GM21526 (cell line): Measurements from ENCODE around the gene BMPR1A.
"Not testable (repeated sequence)": the region's sequence is repeated elsewhere in the genome, so short reads cannot be mapped to it uniquely, and the experiment has no call there.

ENCODE experiments used
- ATAC-seq: cut with Tn5 transposase; IDR thresholded peaks from one replicate; pipeline ENCODE4 v1.9.1; 2021; ENCODE audit warnings: moderate library complexity; ENCODE audit not compliant: unreplicated experiment, low FRiP score

BMPR1A gene

DNA sequence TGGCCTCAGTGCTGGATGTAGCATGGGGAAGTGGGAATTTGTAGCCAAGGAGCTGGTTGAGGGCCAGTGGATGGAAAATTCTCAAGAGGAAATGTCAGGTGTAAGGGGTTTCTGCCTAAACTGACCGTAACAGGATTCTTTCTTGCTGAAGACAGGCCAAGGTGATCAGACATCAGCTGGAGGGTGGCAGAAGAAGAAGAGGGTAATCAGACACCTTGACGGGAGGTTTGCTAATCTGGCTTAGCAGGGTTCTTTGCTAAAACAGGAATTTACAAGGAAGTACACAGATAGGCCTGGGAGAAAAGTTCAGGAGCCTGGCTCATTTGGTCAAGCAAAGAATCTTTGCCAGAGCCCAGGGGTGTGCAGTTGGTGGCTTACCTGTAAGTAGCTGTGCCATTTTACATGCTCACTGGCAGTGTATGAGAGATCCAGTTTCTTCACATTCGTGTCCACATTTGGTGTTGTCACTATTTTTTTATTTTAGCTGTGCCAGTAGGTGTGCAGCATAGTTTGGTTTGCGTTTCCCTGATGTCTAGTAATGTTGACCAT is 73.7 kb downstream of the BMPR1A start:
- no peak for ATAC-seq

DNA sequence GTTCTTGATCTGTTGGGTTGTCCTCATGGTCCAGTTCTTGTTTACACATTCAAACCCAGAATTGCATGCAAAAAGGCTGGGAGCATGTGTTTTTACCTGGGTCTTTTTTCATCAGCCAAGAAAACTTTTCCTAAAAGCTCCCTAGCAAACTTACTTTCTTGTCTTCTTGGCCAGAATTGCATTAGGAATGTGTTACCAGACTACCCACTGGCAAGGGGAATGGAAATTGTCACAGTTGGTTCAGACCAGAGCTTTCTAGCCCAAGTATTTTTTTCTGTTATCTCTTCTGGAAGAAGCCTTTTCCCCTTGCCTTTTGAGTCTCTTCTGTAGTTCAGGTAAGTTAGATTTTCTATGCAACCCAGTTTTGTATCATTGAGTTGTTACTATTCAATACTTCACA is 77.5 kb downstream of the BMPR1A start:
- ATAC-seq: no peak

DNA sequence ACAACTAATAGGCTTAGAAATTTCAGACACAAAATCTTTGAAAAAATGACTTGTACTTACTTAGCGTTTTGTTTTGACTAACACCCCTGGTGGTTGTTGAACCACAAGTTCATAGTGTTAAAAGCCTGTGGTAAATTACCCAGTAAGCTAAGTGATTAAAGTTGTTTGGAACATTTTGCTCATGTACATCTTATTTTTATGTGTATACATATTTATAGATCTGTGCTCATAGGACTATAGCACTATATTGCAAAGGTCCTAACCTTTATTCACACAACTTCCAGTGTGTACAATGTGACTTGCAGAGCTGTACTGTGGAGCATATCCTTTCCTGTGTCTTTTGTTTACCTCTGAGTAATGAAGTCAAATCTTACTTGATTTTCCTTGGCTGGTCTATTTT is 79.6 kb downstream of the BMPR1A start:
- no peak for ATAC-seq

DNA sequence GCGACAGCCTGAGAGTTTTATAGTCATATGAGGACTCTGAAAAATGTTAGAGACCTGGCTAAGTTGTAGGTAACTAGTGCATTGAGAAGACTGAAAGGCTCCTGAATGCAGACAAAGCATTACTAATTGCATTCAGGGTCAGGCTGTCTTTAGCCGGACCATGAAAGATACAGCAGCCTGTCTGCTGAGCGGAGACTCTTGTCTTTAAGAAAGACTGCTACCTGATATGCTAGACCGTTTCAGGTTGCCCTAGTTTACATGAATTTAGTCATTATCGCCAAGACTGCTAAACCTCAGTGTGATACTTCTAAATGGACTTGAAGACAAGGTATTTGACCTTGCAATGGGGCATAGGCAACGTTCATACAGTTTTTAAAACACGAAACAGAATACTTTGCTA is 81.2 kb downstream of the BMPR1A start:
- no peak for ATAC-seq

DNA sequence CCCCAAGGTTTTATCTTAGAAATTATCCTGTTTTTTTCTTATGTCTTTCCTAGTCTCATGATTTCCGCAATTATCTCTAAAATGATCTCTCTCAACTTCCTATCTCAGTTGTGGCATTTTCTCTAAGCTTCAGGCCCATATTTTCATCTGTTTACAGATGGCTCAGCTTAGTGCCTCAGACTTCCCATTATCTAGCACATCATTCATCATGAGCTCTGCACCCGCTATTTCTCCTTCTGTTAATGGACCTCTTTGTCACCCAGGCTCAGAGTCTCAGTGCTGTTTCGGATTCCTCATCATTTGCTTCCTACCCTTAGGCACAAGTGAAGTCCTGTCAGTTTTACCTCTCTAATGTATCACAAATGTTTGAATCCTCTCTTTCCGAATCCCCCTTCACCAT is 84.1 kb downstream of the BMPR1A start:
- ATAC-seq: no peak

DNA sequence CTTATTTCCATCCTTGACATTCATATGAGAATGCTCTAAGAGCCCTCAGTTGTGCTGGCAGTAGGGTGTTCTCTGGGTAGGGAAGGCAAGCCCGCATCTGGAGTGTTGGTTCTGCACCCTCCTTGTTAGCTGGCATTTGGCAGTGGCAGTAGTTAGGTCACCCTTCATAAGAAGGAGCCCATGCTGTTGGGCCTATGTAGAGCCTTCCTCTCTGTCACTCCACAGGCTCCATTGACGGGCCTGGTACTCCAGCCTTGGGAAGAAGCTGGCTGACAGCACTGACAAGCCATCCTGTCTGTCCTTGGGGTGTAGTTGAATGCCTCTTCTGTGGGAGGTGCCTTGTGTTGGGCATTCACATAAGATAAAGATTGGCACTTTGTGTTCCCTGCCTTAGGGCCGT is 89.7 kb downstream of the BMPR1A start:
- no peak for ATAC-seq

DNA sequence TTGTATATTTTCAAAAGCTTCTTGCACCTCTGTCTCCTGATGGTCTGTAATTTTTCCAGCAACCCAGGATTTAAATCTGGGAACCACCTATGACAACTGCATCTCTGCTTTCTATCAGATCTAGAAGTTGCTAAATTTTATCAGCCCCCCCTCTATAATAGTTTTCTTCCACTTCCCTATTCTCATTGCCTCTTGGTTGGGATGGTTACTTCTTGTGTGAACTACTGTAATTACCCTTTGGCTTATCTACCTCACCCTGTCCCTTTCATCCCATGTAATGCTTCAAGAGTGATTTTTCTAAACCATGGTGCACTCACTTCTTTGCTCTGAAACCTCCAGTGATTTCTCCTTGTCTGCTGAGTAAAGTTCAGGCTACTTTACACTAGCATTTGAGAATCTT is 92.3 kb downstream of the BMPR1A start:
- no peak for ATAC-seq

DNA sequence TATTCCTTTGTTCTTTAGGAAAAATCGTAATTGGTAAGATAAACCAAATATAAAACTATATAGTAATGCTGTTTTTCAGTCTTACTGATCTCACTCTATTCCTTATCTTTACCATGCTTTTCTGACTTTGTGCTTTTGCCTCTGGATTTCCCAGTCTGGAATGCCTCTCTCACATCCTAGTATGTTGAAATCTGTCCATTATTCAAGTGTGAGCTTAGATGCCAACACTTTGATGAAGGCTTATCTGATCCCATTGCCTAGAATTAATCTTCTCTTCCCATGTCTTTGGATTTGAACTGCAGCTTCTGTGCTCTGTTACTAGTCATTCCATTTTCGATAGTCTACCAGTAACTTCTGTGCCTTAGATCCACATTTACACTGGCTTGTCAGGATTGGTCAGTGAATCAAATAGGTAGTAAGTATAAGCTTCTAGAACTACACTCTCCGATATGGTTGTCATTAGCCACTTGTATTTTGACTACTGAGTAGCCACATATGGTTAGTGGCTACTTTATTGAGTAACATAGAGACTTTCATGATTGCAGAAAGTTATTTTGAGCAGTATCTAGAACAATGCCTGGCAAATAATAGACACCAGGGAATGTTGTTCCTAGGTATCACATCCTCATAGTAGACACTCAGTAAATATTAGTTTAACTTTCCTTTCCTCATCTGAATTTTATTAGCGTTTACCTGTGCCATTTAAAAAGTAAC is 92.9 kb downstream of the BMPR1A start:
- no peak for ATAC-seq

DNA sequence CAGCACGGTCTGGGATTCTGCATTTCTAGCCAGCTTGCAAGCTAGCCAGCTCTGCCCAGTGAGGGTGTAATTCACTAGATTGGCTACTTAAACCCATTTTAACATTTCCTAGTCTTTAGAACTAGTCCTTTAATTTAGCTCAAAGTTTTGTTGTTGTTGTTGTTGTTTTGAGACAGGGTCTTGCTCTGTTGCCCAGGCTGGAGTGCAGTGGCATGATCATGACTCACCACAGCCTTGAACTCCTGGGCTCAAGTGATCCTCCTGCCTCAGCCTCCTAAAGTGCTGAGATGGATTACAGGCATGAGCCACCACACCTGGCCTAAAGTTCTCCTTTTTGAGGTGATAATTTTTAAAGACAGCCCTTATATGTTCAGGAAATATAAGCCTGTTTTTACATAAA is 94.1 kb downstream of the BMPR1A start:
- ATAC-seq: no peak

DNA sequence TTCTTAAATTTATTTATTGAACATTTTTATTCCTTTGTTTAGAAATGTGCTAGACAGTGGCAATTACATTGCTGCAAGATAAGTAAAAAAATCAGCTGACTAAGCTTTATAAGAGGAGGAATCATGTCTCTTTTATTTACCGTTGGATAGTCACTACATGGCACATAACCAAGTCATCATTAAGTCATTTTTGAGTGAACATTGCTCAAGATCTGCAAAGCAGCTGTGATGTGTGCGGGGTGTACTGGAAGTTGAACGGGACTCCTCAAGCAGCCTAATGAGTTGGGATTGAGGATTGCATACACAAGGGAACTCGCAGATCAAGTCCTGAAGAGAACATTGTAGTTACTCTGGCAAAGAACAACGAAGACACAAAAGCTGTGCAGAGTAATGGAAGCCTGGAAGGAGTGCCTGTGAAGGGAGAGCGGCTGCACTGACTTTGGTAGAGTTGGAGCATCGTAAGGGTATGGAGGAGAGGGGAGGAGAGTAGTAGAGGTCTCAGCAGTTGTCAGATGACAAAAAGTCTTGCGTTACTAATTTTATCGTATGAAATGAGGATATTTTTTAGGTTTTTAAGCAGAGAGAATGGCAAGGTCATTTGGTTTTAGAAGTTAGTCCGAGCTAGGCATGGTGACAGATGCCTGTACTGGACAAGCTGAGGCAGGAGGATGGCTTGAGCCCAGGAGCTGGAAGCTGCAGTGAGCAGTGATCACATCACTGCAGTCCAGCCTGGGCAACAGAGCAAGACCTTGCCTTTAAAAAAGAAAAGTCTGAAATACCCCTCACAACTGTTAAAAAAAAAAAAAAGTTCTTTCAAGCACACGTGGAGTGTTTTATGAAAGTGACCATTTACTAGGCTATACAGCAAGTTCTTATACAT is 95.1 kb downstream of the BMPR1A start:
- no peak for ATAC-seq

DNA sequence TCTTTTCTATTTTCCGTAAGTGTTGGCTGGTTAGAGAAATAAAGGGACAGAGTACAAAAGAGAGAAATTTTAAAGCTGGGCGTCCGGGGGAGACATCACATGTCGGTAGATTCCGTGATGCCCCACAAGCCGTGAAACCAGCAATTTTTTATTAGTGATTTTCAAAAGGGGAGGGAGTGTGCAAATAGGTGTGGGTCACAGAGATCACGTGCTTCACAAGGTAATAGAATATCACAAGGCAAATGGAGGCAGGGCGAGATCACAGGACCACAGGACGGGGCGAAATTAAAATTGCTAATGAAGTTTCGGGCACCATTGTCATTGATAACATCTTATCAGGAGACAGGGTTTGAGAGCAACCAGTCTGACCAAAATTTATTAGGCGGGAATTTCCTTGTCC is 97.2 kb downstream of the BMPR1A start:
- ATAC-seq: not testable (repeated sequence)

DNA sequence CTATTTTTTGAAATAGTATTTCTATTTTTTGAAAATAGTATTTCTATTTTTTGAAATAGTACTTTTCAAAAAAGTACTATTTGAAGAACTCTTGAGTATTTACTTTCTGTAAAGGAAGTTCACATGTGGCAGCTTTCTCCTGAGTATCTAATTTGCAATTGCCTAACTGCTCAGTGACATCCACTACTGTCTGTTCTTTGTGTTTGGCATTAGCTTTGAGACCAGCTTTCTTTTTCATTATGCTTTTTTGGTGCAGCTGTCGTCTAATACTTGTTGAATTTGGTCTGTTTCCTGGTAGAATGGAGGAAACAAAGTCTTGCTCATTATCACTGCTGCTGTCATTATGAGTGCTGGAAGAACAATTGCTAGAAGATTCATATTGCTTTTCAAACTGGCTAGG is 99.1 kb downstream of the BMPR1A start:
- no peak for ATAC-seq

DNA sequence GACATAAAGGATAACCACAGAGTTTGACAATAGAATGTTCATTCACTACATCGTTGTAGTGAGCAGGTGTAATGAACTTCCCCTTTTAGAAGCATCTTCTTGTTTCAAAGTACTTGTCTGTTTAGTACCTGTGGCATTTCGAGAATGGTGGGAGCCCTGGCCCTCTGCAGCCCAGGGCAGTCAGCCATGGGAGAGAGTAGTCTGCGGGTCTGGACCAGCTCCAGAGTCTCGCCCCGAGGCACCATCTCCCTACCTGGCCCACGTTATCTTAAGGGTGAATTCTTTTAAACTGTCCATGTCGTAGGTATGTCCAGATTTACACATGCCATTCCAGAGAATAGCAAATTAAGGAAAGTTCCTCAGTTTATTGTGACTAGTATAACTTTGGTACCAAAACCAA is 99.7 kb downstream of the BMPR1A start:
- ATAC-seq: no peak

DNA sequence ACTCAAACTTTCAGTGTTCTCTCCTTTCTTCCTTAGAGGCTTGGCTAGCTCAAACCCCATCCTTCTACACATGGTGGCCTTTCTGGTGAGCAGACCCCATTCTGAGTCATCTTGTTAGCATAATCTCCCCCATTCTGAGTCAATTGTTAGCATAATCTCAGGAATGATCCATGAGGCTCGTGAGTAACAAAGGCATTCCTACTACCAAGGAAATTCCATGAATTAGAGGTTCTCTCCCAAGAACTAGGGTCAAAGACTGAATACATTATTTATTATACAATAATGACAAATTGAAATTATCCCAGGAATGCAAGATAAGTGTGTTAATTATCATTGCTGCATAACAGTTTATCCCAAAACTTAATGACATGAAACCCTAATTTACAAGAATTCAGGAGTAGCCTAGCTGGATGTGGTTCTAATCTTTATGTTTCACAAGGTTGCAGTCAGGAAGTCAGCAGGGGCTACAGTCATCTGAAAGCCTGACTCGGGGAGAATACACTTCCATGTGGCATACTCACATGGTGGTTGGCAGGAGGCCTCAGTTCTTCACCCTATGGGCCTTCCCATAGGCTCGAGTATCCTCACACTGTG is 100.8 kb downstream of the BMPR1A start:
- no peak for ATAC-seq

DNA sequence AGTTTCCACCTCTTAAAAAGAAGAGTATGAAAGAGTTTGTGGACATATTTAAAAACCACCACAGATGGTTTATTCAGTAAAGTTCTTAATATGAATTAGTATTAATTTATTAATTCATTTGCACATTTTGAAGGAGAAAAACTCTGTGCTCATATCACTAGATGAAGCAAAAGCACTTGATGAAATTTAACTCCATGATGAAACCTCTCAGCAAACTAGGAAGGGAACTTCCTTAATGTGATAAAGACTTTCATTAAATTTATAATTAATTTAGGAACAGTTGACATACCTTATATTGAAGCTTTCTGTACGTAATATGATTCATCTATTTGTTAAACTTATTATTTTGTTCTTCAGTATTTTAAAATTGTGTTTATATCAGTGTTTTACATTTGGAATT is 101.6 kb downstream of the BMPR1A start:
- no peak for ATAC-seq

DNA sequence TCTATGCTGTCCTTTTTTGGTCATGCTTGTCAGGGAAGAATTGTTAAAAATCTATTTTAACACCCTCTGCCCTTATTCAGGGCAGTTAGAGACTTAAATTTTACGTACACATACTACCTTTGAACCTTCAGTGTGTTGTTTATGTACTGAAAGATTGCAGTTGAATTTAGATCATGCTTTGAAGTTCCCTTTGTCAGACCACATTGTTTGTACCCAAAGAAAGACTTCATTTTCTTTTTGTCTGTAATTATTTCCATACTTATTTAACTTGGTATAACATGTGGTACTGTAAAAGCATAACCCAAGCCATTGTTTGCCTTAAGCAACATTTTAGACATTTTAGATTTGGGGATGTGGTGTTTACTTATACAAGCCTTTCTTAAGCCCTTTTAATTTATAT is 104.9 kb downstream of the BMPR1A start:
- ATAC-seq: no peak

DNA sequence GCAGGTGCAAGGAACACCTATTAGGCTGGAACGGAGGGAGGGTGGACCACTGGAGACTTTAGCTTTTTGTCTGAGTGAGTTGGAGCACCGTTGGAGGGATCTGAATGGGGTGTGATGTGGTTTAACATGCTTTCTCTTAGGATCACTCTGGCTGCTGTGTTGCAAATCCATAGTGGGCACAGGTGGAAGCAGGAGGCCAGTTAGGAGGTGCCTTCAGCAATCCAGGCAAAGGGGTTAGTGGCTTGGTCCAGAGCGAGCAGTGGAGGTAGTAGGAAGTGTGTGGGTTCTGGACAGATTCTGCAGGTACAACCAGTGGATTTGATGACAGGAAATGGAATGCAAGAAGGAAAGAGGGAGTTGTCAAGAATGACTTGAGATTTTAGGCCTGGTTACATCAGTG is 106.0 kb downstream of the BMPR1A start:
- no peak for ATAC-seq

DNA sequence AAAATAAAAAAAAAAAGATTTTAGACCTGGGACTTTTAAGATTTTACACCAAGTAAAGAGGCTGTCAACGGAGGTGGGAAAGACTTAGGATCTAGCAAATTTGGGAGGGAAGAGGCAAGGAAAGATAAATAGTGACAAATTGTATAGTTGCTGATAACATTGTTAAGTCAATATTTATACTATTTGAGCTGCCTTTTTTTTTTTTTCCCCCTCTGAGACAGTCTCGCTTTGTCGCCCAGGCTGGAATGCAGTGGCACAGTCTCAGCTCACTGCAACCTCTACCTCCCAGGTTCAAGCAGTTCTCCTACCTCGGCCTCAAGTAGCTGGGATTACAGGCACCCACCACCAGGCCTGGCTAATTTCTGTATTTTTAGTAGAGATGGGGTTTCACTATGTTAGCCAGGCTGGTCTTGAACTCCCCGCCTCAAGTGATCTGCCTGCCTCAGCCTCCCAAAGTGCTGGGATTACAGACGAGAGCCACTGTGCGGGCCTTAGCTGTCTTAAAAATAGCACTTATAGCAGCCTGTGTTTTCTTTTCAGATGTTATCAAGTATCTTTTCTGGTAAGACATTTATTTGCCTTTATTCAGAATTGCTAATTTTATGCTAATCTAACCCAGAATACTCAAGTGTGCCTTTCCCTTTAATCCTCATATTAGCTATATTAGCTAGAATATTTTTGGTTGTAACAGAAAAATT is 106.5 kb downstream of the BMPR1A start:
- no peak for ATAC-seq

DNA sequence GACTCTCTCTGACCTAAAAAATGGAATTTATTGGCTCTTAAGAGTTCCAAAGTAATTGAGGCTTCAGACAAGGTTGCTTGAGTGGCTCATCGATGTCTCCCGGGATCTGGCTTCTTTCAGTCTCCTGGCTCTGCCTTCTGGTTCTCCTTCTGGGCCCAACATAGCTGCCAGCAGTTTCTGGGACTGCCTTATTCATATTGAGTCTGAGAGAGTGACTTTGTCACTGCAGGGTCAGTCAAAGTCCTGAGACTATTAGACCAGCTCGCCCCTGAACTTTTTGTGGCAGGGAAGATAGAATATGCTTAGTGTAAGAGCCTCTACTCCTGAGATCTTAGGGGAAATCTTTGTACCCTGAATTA is 107.0 kb downstream of the BMPR1A start:
- ATAC-seq: no peak

DNA sequence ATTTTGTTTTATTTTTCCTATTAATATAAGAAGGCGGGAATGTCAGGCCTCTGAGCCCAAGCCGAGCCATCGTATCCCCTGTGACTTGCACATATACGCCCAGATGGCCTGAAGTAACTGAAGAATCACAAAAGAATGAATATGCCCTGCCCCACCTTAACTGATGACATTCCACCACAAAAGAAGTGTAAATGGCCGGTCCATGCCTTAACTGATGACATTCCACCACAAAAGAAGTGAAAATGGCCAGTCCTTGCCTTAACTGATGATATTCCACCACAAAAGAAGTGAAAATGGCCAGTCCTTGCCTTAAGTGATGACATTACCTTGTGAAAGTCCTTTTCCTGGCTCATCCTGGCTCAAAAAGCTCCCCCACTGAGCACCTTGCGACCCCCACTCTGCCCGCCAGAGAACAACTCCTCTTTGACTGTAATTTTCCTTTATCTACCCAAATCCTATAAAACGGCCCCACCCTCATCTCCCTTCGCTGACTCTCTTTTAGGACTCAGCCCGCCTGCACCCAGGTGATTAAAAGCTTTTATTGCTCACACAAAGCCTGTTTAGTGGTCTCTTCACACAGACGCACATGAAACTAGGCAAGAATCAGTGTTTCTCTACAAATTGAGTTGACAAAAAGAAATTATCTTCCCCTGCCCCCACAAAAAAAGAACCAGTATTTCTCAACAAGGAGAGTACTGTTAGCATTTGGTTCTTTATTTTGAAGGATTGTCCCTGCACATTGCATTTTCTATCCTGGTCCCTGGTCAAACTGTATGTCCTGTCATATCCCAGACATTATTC is 108.8 kb downstream of the BMPR1A start:
- not testable (repeated sequence) for ATAC-seq
